NCI-H1092 treated with DMSO at 0.1 percent for 48 hours (cell line): ENCODE results near the gene TPPP.

ENCODE experiments used
- DNase-seq: peaks from one replicate; lab custom pipeline; 2025; lab: John Stamatoyannopoulos, UW

The TPPP gene

GRCh38 chr5:665541-665955 is 27.6 kb downstream of the TPPP start:
- DNase-seq, result no peak

- DNase-seq, result no peak
These were observed 28.2 kb downstream of the TPPP start for GRCh38 chr5:664994-665360.

GRCh38 chr5:664343-664993 is 28.7 kb downstream of the TPPP start:
- DNase-seq, result no peak

GRCh38 chr5:663436-664342 is 29.5 kb downstream of the TPPP start:
- no peak for DNase-seq

GRCh38 chr5:662751-663435 is 30.3 kb downstream of the TPPP start:
- no peak for DNase-seq

- DNase-seq, result no peak
These were observed 31.0 kb downstream of the TPPP start for GRCh38 chr5:661891-662750.

- no peak for DNase-seq
These were observed 32.6 kb downstream of the TPPP start for GRCh38 chr5:660491-661030.

- DNase-seq, result no peak
These were observed 33.5 kb downstream of the TPPP start for GRCh38 chr5:659496-660263.

- DNase-seq, result no peak
These were observed 35.0 kb downstream of the TPPP start for GRCh38 chr5:658103-658502.

GRCh38 chr5:657570-657969 is 35.6 kb downstream of the TPPP start:
- DNase-seq, result no peak

GRCh38 chr5:655406-655805 is 37.7 kb downstream of the TPPP start:
- no peak for DNase-seq

- DNase-seq, result no peak
These were observed 38.9 kb downstream of the TPPP start for GRCh38 chr5:654071-654778.

- DNase-seq, result no peak
These were observed 40.3 kb downstream of the TPPP start for GRCh38 chr5:652773-653350.

- DNase-seq, result no peak
These were observed 41.1 kb downstream of the TPPP start for GRCh38 chr5:652023-652515.

- DNase-seq, result no peak
These were observed 41.7 kb downstream of the TPPP start for GRCh38 chr5:651296-652022.

GRCh38 chr5:647727-648126 is 45.4 kb downstream of the TPPP start:
- no peak for DNase-seq

GRCh38 chr5:647311-647710 is 45.8 kb downstream of the TPPP start:
- no peak for DNase-seq

GRCh38 chr5:646396-647201 is 46.6 kb downstream of the TPPP start:
- DNase-seq, result no peak
